ENCODE measurements around the gene FAM25G.

The FAM25G gene

GRCh38 chr10:47443145-47443544 lies 48.4 kb downstream of the FAM25G start:
- peaks cover 16% of the 10 kb centered on the region for H3K9me3 Mint-ChIP-seq
- peaks cover 5% of the 10 kb centered on the region for H3K4me1 Mint-ChIP-seq
- ATAC-seq (no peak), DNase-seq (ENCODE audit: low spot score in 2 of 2) (no peak)
- H3K4me3 Mint-ChIP-seq = no peak overlapping the region
- H3K36me3 Mint-ChIP-seq = no peaks in the 10 kb centered on the region
- no peak overlapping the region for H3K27ac Mint-ChIP-seq

DNA sequence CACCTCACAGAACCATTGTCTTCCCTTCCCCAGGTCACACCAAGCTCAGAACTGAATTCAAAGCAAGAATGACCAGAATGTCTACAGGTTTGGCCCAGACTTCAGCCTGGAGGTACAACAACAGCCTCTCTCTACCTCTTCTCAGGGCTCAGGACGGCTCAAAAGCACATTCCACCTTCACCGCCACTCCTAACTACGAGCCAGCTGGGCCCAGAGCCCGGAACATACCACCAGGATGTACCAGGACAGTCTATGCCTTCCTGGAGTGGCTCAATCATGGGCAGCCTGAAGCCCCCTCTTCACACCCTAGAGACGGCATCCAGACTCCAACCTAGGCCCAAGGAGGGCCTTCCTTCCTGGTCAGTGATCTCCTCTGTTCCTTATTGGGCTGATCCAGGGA lies 49.1 kb downstream of the FAM25G start:
- Mint-ChIP-seq H3K36me3 (no peaks in the 10 kb centered on the region), H3K27ac (no peak overlapping the region), H3K9me3 (peaks cover 11% of the 10 kb centered on the region), H3K4me1 (no peaks in the 10 kb centered on the region), H3K4me3 (no peak overlapping the region)
- ATAC-seq (no peak), DNase-seq (ENCODE audit: low spot score in 2 of 2) (no peak)

GRCh38 chr10:47441938-47442337 lies 49.6 kb downstream of the FAM25G start:
- Mint-ChIP-seq H3K4me3 (no peak overlapping the region), H3K4me1 (no peaks in the 10 kb centered on the region), H3K36me3 (no peaks in the 10 kb centered on the region), H3K9me3 (peaks cover 11% of the 10 kb centered on the region), H3K27ac (no peak overlapping the region)
- DNase-seq (ENCODE audit: low spot score in 2 of 2) (no peak), ATAC-seq (no peak)

DNA sequence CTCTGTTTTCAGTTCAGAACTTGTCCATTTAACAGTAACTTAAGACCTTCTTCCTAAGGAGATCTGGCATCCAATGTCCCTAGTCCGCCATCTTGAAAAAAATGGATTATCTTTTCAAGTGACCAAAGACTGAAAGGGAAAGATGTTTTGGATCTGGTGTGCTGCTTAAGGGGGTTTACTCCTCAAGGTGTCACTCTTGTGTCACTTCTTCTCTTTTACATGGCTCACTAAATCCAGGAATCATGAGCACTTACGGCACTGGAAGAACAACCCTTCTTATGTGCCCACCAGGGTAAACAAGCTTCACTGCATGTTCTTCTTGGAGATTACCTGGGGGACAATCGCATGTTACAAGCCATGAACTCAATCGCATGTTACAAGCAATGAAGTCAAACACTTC lies 51.3 kb downstream of the FAM25G start:
- Mint-ChIP-seq H3K4me3 (no peak overlapping the region), H3K9me3 (peaks cover 2% of the 10 kb centered on the region), H3K4me1 (no peaks in the 10 kb centered on the region), H3K36me3 (no peaks in the 10 kb centered on the region), H3K27ac (no peak overlapping the region)
- no peak for DNase-seq (ENCODE audit: low spot score in 2 of 2)
- no peak for ATAC-seq

- DNase-seq (ENCODE audit: low spot score in 2 of 2) (no peak), ATAC-seq (no peak)
- H3K4me1 Mint-ChIP-seq = no peaks in the 10 kb centered on the region
- H3K9me3 Mint-ChIP-seq = no peaks in the 10 kb centered on the region
- no peak overlapping the region for H3K4me3 Mint-ChIP-seq
- no peaks in the 10 kb centered on the region for H3K36me3 Mint-ChIP-seq
- no peak overlapping the region for H3K27ac Mint-ChIP-seq
Observed at GRCh38 chr10:47438857-47439474, 52.5 kb downstream of the FAM25G start.

All from stimulated activated effector memory CD8-positive, alpha-beta T cell treated with anti-CD3 and anti-CD28 coated beads, Interleukin-12 subunit alpha, Interleukin-12 subunit beta, amount 100 ng/mL, for 72 hours (primary cell).